H9 (cell line): ENCODE measurements around the gene NARF. TPM values are rescaled to one million over a fixed set of nuclear protein-coding genes. Genes with fewer than 3 reads are reported as not detected.

Experiments used
- DNase-seq: peaks from one replicate; pipeline ENCODE4 v3.0.0-alpha.2; 2017
- H2AFZ ChIP-seq: one replicate; pipeline ENCODE4 v1.6.1; 2013; ENCODE audit warnings: mild to moderate bottlenecking, low read length, control low read depth, moderate library complexity
- H2AK5ac ChIP-seq: 2 replicates; pipeline ENCODE4 v1.6.1; 2013; ENCODE audit warnings: low read length, control low read depth, mixed read lengths; ENCODE audit not compliant: insufficient read length
- H2BK120ac ChIP-seq: one replicate; pipeline ENCODE4 v1.6.1; 2013; ENCODE audit warnings: low read depth, mild to moderate bottlenecking, low read length, control low read depth, inconsistent platforms; ENCODE audit not compliant: poor library complexity, severe bottlenecking
- H2BK12ac ChIP-seq: 2 replicates; pipeline ENCODE4 v1.6.1; 2013; ENCODE audit warnings: low read length, control low read depth, mixed read lengths, low read depth; ENCODE audit not compliant: insufficient read length
- H2BK15ac ChIP-seq: 2 replicates; pipeline ENCODE4 v1.6.1; 2013; ENCODE audit warnings: low read depth, low read length, control low read depth
- H2BK20ac ChIP-seq: one replicate; pipeline ENCODE4 v1.6.1; 2013; ENCODE audit warnings: low read depth, mild to moderate bottlenecking, low read length, control low read depth, inconsistent platforms; ENCODE audit not compliant: poor library complexity, severe bottlenecking
- H2BK5ac ChIP-seq: 2 replicates; pipeline ENCODE4 v1.6.1; 2013; ENCODE audit warnings: low read length, control low read depth, mixed read lengths; ENCODE audit not compliant: insufficient read length
- H3K14ac ChIP-seq: 2 replicates; pipeline ENCODE4 v1.6.1; 2013; ENCODE audit warnings: low read length, control low read depth; ENCODE audit not compliant: insufficient read depth
- H3K18ac ChIP-seq: 2 replicates; pipeline ENCODE4 v1.6.1; 2013; ENCODE audit warnings: low read depth, mild to moderate bottlenecking, mixed read lengths, low read length, control low read depth; ENCODE audit not compliant: insufficient read length
- H3K23ac ChIP-seq: 2 replicates; pipeline ENCODE4 v1.6.1; 2013; ENCODE audit warnings: low read length, control low read depth, mixed read lengths, low read depth; ENCODE audit not compliant: insufficient read length
- H3K23me2 ChIP-seq: 2 replicates; pipeline ENCODE4 v1.6.1; 2013; ENCODE audit warnings: low read depth, mild to moderate bottlenecking, mixed read lengths, low read length, control low read depth; ENCODE audit not compliant: insufficient read length, poor library complexity, severe bottlenecking
- H3K27ac ChIP-seq: 2 replicates; pipeline ENCODE4 v1.5.1; 2013; ENCODE audit warnings: low read length, control low read depth, mixed read lengths, low read depth; ENCODE audit not compliant: insufficient read length
- H3K27me3 ChIP-seq: 2 replicates; pipeline ENCODE4 v1.6.1; 2013; ENCODE audit warnings: low read length, control low read depth, inconsistent platforms; ENCODE audit not compliant: insufficient read depth
- H3K4ac ChIP-seq: 2 replicates; pipeline ENCODE4 v1.6.1; 2013; ENCODE audit warnings: low read depth, mild to moderate bottlenecking, control low read depth, inconsistent platforms, low read length, moderate library complexity
- H3K4me1 ChIP-seq: 2 replicates; pipeline ENCODE4 v1.6.1; 2013; ENCODE audit warnings: low read length, control low read depth, inconsistent platforms; ENCODE audit not compliant: insufficient read depth
- H3K4me2 ChIP-seq: 2 replicates; pipeline ENCODE4 v1.6.1; 2013; ENCODE audit warnings: low read length, control low read depth, mixed read lengths; ENCODE audit not compliant: insufficient read length, insufficient read depth
- H3K56ac ChIP-seq: 2 replicates; pipeline ENCODE4 v1.6.1; 2013; ENCODE audit warnings: low read depth, mild to moderate bottlenecking, mixed read lengths, low read length, control low read depth; ENCODE audit not compliant: insufficient read length
- H3K79me1 ChIP-seq: 2 replicates; pipeline ENCODE4 v1.6.1; 2013; ENCODE audit warnings: low read depth, mild to moderate bottlenecking, moderate library complexity, low read length, control low read depth, inconsistent platforms; ENCODE audit not compliant: insufficient read depth, poor library complexity, severe bottlenecking
- H3K79me2 ChIP-seq: 2 replicates; pipeline ENCODE4 v1.6.1; 2013; ENCODE audit warnings: low read length, control low read depth, inconsistent platforms; ENCODE audit not compliant: insufficient read depth
- H3K9ac ChIP-seq: 2 replicates; pipeline ENCODE4 v1.6.1; 2013; ENCODE audit warnings: low read length, control low read depth, mixed read lengths; ENCODE audit not compliant: insufficient read length; ENCODE audit errors: extremely low read depth
- H3K9me3 ChIP-seq: one replicate; pipeline ENCODE4 v1.6.1; 2013; ENCODE audit warnings: low read depth, low read length, inconsistent platforms; ENCODE audit not compliant: control insufficient read depth
- H3T11ph ChIP-seq: one replicate; pipeline ENCODE4 v1.6.1; 2013; ENCODE audit warnings: mild to moderate bottlenecking, low read length, control low read depth, inconsistent platforms
- H4K20me1 ChIP-seq: one replicate; pipeline ENCODE4 v1.6.1; 2013; ENCODE audit not compliant: control insufficient read depth, insufficient read length, insufficient read depth
- H4K5ac ChIP-seq: 2 replicates; pipeline ENCODE4 v1.6.1; 2013; ENCODE audit warnings: low read depth, mild to moderate bottlenecking, mixed read lengths, low read length, control low read depth; ENCODE audit not compliant: insufficient read length
- H4K8ac ChIP-seq: replicated peaks from 2 replicates; pipeline ENCODE4 v1.6.1; 2013; ENCODE audit warnings: low read length, control low read depth, mixed read lengths, low read depth; ENCODE audit not compliant: insufficient read length
- H4K91ac ChIP-seq: 2 replicates; pipeline ENCODE4 v1.6.1; 2013; ENCODE audit warnings: low read depth, mild to moderate bottlenecking, moderate library complexity, mixed read lengths, low read length, control low read depth; ENCODE audit not compliant: insufficient read length
- H3K27ac Mint-ChIP-seq, 3 experiments: 2 replicates in 2 of 3; 3 replicates in 1 of 3; pipeline ENCODE4 v1.8.0; 2020 to 2021; ENCODE audit warnings: mixed read lengths in 3 of 3, mild to moderate bottlenecking in 1 of 3, moderate library complexity in 1 of 3
- H3K27me3 Mint-ChIP-seq: 2 replicates; pipeline ENCODE4 v1.8.0; 2021; ENCODE audit warnings: low read depth, mild to moderate bottlenecking, moderate library complexity, mixed read lengths
- H3K36me3 Mint-ChIP-seq, 3 experiments: 2 replicates in 2 of 3; 3 replicates in 1 of 3; pipeline ENCODE4 v1.8.0; 2020 to 2021; ENCODE audit warnings: low read depth in 3 of 3, mixed read lengths in 3 of 3; ENCODE audit not compliant: insufficient read depth in 1 of 3
- H3K4me1 Mint-ChIP-seq, 2 experiments: 2 replicates each; pipeline ENCODE4 v1.8.0; 2020; ENCODE audit warnings: mixed read lengths in 2 of 2
- H3K4me3 Mint-ChIP-seq, 2 experiments: 2 replicates in 1 of 2; 3 replicates in 1 of 2; pipeline ENCODE4 v1.8.0; 2020 to 2021; ENCODE audit warnings: mild to moderate bottlenecking in 2 of 2, mixed read lengths in 2 of 2, moderate library complexity in 1 of 2
- H3K9me3 Mint-ChIP-seq, 2 experiments: 2 replicates in 1 of 2; 3 replicates in 1 of 2; pipeline ENCODE4 v1.8.0; 2020; ENCODE audit warnings: mild to moderate bottlenecking in 2 of 2, mixed read lengths in 2 of 2, moderate library complexity in 1 of 2
- WGBS: extraction: QIAGEN DNeasy Blood & Tissue Kit; methylation state at CpG from one replicate; pipeline ENCODE4 v1.1.7; 2013; ENCODE audit warnings: missing lambda C conversion rate, low lambda C conversion rate, mixed read lengths; ENCODE audit not compliant: insufficient read length; ENCODE audit errors: extremely low coverage; 5-methylcytosine and 5-hydroxymethylcytosine counted together
- total RNA-seq: library from RNA; stranded (reverse); gene quantifications from 2 replicates; pipeline ENCODE4 v1.2.1, GENCODE V29; 2021
- TF ChIP-seq, protein P1 (sequence below): fragments of 200-600 bp; sonication (generic); conservative IDR thresholded peaks from 3 replicates; pipeline ENCODE4 v1.8.0; 2021; ENCODE audit warnings: antibody characterized with exemption, mild to moderate bottlenecking

NARF gene
- total RNA-seq, 1 experiment from 2014 or later: 124 TPM

DNA sequence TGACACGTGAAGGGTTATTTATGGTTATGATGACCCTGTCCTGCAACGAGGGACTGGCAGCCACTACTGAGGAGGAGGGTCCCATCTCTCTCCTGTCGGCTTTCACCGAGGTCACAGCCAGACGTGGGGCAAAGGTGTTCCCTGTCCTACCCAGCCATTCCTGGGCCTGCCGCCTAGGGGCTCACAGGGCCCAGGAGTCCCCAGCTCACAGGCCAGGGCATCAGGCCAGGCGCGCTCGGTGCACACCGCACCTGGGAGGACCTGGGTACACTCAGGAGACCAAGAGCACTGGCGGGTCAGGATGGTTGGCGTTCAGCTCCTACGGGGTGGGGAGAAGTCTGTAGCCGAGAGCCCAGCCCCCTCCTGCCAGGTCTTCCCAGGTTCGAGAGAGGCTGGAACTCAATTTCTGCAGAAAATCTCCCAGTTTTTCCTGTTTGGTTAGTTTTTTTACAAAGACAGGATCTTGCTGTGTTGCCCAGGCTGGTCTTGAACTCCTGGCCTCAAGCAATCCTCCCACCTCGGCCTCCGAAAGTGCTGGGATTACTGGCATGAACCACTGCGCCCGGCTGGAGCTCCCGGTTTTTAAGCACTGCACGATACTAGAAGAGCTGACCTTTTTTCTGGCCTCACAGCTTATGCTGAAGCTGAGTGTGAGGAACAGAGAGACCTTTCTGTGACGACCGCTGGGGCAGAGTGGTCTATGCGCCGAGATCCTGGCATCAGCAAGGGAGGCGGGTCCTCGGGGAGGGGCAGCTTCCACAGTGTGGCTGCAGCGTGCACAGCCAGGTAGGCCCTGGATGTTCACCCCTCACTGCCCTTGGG, 15.7 kb upstream of the NARF start:
- H4K8ac ChIP-seq: no peak overlapping the region
- H3K23ac ChIP-seq: no peak overlapping the region
- Mint-ChIP-seq H3K36me3 (peaks cover 4 to 25% (median 22%) of the 10 kb centered on the region in 3 experiments; a peak in 6 of 7 replicates), H3K4me3 (no peak overlapping the region), H3K9me3 (no peaks in the 10 kb centered on the region; a peak in 1 of 5 replicates), H3K27ac (peak overlapping the region in 2 of 3 experiments; percentile 31 to 86; a peak in 2 of 7 replicates), H3K4me1 (peaks cover 7 to 25% of the 10 kb centered on the region in 2 experiments), H3K27me3 (no peaks in the 10 kb centered on the region; the same call in 1 of the 2 replicates)
- no peak overlapping the region for H2BK12ac ChIP-seq
- H3K79me2 ChIP-seq: no peaks in the 10 kb centered on the region
- no peaks in the 10 kb centered on the region for H4K20me1 ChIP-seq
- H2BK20ac ChIP-seq: no peak overlapping the region
- H3K18ac ChIP-seq: no peak overlapping the region
- H3K56ac ChIP-seq: no peak overlapping the region
- no peak overlapping the region for H4K5ac ChIP-seq
- H3K4me1 ChIP-seq: no peaks in the 10 kb centered on the region; the same call in 1 of the 2 replicates
- no CpG with 5 or more reads among the region's 28 CpGs for WGBS
- no peaks in the 10 kb centered on the region for H3K27me3 ChIP-seq
- TF ChIP-seq, protein P1, sequence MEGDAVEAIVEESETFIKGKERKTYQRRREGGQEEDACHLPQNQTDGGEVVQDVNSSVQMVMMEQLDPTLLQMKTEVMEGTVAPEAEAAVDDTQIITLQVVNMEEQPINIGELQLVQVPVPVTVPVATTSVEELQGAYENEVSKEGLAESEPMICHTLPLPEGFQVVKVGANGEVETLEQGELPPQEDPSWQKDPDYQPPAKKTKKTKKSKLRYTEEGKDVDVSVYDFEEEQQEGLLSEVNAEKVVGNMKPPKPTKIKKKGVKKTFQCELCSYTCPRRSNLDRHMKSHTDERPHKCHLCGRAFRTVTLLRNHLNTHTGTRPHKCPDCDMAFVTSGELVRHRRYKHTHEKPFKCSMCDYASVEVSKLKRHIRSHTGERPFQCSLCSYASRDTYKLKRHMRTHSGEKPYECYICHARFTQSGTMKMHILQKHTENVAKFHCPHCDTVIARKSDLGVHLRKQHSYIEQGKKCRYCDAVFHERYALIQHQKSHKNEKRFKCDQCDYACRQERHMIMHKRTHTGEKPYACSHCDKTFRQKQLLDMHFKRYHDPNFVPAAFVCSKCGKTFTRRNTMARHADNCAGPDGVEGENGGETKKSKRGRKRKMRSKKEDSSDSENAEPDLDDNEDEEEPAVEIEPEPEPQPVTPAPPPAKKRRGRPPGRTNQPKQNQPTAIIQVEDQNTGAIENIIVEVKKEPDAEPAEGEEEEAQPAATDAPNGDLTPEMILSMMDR: no peak
- H3K27ac ChIP-seq: no peak overlapping the region
- H2AFZ ChIP-seq: no peak overlapping the region
- H3K4me2 ChIP-seq: no peak overlapping the region
- H4K91ac ChIP-seq: no peak overlapping the region
- no peak overlapping the region for H3K9ac ChIP-seq
- peak; percentile 25 for DNase-seq
- H3K79me1 ChIP-seq: no peaks in the 10 kb centered on the region
- no peak overlapping the region for H2BK120ac ChIP-seq
- H2BK15ac ChIP-seq: no peak overlapping the region
- no peak overlapping the region for H2AK5ac ChIP-seq
- no peaks in the 10 kb centered on the region for H3K23me2 ChIP-seq
- H3K14ac ChIP-seq: no peak overlapping the region
- no peak overlapping the region for H2BK5ac ChIP-seq
- H3K4ac ChIP-seq: no peak overlapping the region
- H3T11ph ChIP-seq: no peak overlapping the region
- H3K9me3 ChIP-seq: no peaks in the 10 kb centered on the region
